Hypothalamus (tissue), 51 donors: ENCODE data around the gene LRRC3.
"Not testable (repeated sequence)": the region's sequence is repeated elsewhere in the genome, so short reads cannot be mapped to it uniquely, and the experiment has no call there.

Experiments
- DNase-seq, 51 donors: peaks; one replicate each; lab custom pipeline; 2025; lab: John Stamatoyannopoulos, UW

The LRRC3 gene

GRCh38 chr21:44454747-44455523 is at the start of gene LRRC3:
TSS of gene LRRC3 (plus strand) at chr21:44455510. CDS start at chr21:44456645, 1,135 bp downstream.
- DNase-seq, result peak in 15 of 51 donors; percentile 17 to 46 (median 28)

- no peak for DNase-seq
Observed at GRCh38 chr21:44405948-44406872, 49.1 kb upstream of the LRRC3 start.

- no peak for DNase-seq
Observed at GRCh38 chr21:44406953-44407352, 48.4 kb upstream of the LRRC3 start.

- no peak for DNase-seq
Observed at GRCh38 chr21:44407493-44407892, 47.8 kb upstream of the LRRC3 start.

- no peak for DNase-seq
Observed at GRCh38 chr21:44408226-44408625, 47.1 kb upstream of the LRRC3 start.

GRCh38 chr21:44413566-44414290 is 41.6 kb upstream of the LRRC3 start:
- DNase-seq, result no peak

GRCh38 chr21:44414291-44415072 is 40.8 kb upstream of the LRRC3 start:
- no peak for DNase-seq

- no peak for DNase-seq
Observed at GRCh38 chr21:44415073-44416025, 40.0 kb upstream of the LRRC3 start.

- DNase-seq, result no peak
Observed at GRCh38 chr21:44416193-44416592, 39.1 kb upstream of the LRRC3 start.

- DNase-seq, result not testable (repeated sequence)
Observed at GRCh38 chr21:44417621-44418107, 37.6 kb upstream of the LRRC3 start.

- DNase-seq, result no peak
Observed at GRCh38 chr21:44418108-44418875, 37.0 kb upstream of the LRRC3 start.

- DNase-seq, result no peak
Observed at GRCh38 chr21:44418876-44419230, 36.5 kb upstream of the LRRC3 start.

- DNase-seq, result no peak
Observed at GRCh38 chr21:44419679-44420078, 35.6 kb upstream of the LRRC3 start.

- no peak for DNase-seq
Observed at GRCh38 chr21:44420416-44421205, 34.7 kb upstream of the LRRC3 start.

- DNase-seq, result no peak
Observed at GRCh38 chr21:44421901-44422840, 33.1 kb upstream of the LRRC3 start.

GRCh38 chr21:44423312-44423821 is 31.9 kb upstream of the LRRC3 start:
- DNase-seq, result no peak
